SK-MEL-5 (cell line): ENCODE results near the gene ARMC8. TPM values are rescaled to one million over a fixed set of nuclear protein-coding genes. Genes with fewer than 3 reads are reported as not detected.

Experiments
- DNase-seq: peaks from one replicate; pipeline ENCODE4 v3.0.0-alpha.2; 2016; ENCODE audit warnings: low read depth, low spot score
- in situ Hi-C: cut with HindIII; loops from 2 replicates; pipeline ENCODE4 v1.10.0; 2016; ENCODE audit warnings: low sequenced_read_pairs, high pct_unique_total_duplicates, low pct_unique_long_range_greater_than_20kb
- total RNA-seq: library from RNA; depleted of rRNA; stranded (reverse); fragments of >200 nt; shearing (Covaris generic); gene quantifications from 2 replicates; pipeline ENCODE4 v1.2.3, GENCODE V29; 2014

ARMC8 gene
- total RNA-seq, 1 experiment from 2014 or later: 44.7 TPM

DNA sequence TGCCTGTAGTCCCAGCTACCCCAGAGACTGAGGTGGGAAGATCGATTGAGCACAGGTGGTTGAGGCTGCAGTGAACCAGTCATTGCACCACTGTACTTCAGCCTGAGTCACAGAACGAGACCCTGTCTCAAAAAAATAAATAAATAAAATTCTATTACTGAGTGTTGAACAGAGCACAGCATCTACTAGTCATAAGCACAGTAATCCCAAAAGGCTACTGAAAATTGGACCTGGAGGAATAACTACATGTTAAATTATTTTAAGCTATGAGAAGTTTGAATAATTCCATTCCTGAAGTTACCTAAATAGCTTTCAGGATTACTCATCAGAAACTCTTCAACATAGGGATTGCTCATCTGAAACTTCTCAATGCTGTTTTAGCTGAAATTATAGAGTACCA is 43.4 kb downstream of the ARMC8 start:
- DNase-seq: no peak
- in situ Hi-C loops: no loop called here

- in situ Hi-C loops: no loop called here
- no peak for DNase-seq
Observed at GRCh38 chr3:138232705-138233364, 45.7 kb downstream of the ARMC8 start.

DNA sequence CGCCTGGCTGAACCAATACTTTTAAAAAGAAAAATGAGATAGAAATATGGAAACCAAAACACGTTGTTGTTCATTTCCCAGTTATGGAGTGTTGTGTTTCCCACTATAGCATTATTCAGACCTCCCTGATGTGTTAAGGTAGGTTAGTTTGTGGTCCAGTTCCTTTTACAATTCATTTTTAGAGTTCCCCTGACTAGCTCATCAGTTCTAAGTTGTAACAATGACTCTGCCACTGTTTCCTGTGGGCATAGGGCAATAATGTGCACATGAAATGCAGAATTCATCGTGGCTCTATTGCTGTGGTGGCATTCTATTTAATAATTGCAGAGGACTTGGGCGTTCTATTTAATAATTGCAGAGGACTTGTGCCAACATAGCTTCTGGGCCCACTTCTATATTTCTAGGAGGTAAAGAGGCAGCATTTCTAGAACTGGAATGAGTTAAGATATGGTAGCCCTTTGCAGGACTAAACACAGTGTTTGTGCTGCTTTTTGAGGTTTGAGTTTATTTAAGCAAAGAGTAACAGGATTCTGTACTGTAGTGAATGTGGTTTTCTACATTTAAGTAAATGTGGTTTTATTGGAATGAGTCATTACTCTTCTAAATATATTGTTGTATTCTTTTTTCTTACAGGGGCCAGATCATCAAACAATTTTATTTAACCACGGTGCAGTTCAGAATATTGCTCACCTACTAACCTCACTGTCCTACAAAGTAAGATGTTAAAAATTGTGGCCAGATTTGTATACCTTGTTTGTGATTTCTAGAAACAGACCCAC is 47.5 kb downstream of the ARMC8 start:
- in situ Hi-C loops: no loop called here
- no peak for DNase-seq

DNA sequence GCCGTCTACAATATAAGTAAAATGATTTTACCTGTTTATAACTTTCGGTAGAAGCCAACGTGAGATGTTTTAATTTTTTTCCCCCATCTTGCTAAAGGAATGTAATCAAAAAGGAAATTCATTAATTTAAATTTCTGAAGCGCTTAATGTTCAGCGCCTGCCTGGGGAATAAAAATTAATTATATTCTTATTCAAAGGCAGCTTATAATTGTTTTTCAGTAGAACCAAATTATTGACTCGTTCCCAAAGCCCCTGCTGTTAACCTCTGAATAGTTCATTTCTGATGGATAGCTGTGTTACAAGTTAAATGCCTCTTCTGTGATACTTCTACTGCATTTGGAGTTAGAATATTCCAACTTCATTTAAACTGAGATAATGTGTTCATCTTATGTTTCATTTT is 51.6 kb downstream of the ARMC8 start:
- in situ Hi-C loops: no loop called here
- no peak for DNase-seq

GRCh38 chr3:138241061-138241460 is 54.0 kb downstream of the ARMC8 start:
- in situ Hi-C loops: no loop called here
- no peak for DNase-seq

GRCh38 chr3:138241676-138242075 is 54.6 kb downstream of the ARMC8 start:
- in situ Hi-C loops: no loop called here
- no peak for DNase-seq

GRCh38 chr3:138242466-138242865 is 55.4 kb downstream of the ARMC8 start:
- no peak for DNase-seq
- in situ Hi-C loops: no loop called here

GRCh38 chr3:138245026-138245425 is 57.9 kb downstream of the ARMC8 start:
- no peak for DNase-seq
- in situ Hi-C loops: no loop called here

DNA sequence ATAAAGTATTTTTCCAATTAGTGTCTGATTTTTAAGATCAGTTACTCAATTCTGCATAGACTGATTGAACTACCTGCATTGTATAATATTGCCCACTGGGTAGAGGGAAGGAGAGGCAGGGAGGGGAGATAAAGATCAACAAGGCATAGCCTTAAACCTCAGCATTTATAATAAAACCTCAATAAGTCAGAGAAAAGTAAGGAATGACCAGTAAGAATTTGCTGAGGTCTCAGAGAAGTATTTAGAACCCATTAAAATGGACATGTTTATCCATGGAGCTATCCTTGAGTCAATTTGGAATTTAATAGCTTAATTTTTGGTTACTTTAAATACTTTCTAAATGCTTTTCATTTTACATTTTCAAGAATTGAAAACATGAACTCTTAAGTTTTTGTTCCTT is 62.5 kb downstream of the ARMC8 start:
- in situ Hi-C loops: no loop called here
- DNase-seq: no peak

GRCh38 chr3:138253609-138254008 is 66.5 kb downstream of the ARMC8 start:
- in situ Hi-C loops: no loop called here
- DNase-seq: no peak

DNA sequence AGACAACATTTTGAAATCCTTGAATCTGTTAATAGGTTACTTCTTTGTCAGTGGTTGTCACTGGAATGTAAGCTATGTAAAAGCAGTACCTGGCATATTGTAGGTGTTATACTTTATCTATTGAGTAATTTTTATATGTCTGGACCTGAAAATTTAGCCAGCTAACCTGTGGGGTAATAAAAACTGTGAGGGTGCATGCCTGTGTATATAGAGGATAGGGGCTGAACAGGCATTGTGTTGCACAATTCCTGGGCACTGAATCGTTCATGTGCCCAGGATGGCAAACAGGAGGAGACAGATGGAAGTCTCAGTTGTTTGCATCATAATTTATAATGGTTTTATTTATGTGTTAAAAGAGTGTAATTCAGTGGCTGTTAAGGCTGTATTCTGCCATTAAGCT is 67.1 kb downstream of the ARMC8 start:
- DNase-seq: no peak
- in situ Hi-C loops: no loop called here

DNA sequence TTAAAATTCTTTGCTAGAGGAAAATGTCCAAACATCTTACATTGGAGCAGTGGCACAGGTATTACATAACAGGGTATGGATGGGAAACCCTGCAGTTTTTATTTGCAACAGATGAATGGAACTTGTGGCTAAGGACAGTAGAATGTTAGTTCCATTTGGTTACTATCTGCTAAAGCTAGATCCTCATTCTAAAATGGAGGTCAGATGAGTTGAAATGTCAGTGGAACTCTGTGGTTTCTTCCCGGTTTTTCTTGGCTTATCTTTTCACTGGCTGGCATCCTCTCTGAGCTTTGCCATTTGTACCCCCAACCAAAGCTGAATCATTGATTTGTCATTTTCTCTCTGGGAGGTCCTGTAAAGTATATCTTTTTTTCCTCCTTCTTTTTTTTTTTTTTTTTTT is 68.9 kb downstream of the ARMC8 start:
- no peak for DNase-seq
- in situ Hi-C loops: no loop called here

- in situ Hi-C loops: no loop called here
- DNase-seq: no peak
Observed at GRCh38 chr3:138257986-138258385, 70.9 kb downstream of the ARMC8 start.

GRCh38 chr3:138259126-138259525 is 72.0 kb downstream of the ARMC8 start:
- DNase-seq: no peak
- in situ Hi-C loops: no loop called here

- in situ Hi-C loops: no loop called here
- no peak for DNase-seq
Observed at GRCh38 chr3:138260611-138261010, 73.5 kb downstream of the ARMC8 start.

GRCh38 chr3:138263104-138263503 is 76.0 kb downstream of the ARMC8 start:
- in situ Hi-C loops: no loop called here
- DNase-seq: no peak

DNA sequence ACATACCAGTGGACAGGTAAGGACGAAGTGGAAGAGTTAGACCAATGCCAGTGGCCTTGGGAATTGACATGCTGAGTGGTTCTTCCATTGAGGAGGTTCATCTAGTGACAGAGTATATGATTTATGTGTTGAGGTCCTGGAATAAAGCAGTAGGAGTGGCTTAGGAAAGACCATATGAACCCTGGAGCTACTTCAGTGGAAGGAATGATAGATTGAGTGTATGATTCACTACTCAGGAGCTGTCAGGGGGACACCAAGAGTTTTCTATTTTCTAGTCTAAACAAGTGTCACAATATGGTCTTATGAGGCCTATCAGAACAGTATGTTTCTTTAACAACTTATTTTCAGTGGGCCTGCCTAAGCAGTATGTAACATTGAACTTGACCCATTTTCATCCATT is 78.6 kb downstream of the ARMC8 start:
- DNase-seq: no peak
- in situ Hi-C loops: no loop called here

- DNase-seq: no peak
- in situ Hi-C loops: no loop called here
Observed at GRCh38 chr3:138267083-138267482, 80.0 kb downstream of the ARMC8 start.

DNA sequence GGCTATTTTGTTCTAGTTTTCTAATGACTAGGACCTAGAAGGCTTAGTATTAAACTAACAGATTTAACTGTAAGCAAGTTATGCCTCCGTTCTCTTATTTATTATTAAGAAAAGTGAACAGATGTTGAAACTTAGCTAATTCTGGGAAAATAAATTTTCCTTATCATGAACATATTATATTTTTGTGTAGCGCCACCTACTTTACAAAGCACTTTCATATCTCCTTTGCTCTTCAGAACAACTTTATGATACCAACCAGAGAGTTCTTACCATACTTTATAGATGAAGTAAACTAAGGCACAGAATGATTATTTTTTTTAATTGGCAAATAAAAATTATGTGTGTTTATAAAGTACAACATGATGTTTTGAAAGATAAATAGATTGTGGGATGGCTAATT is 83.1 kb downstream of the ARMC8 start:
- in situ Hi-C loops: no loop called here
- no peak for DNase-seq
